Effector CD8-positive, alpha-beta T cell (primary cell): ENCODE data around the gene RAB29.
"Not testable (repeated sequence)": the region's sequence is repeated elsewhere in the genome, so short reads cannot be mapped to it uniquely, and the experiment has no call there.

ENCODE experiments used
- DNase-seq: peaks from one replicate; lab custom pipeline; 2025; lab: John Stamatoyannopoulos, UW
- total RNA-seq, 4 experiments: gene quantifications; one replicate each; lab custom pipeline; 2026; lab: John Stamatoyannopoulos, UW

Gene RAB29
- 74.0 to 136 (median 89.6) reads per million in 4 experiments for total RNA-seq

- DNase-seq: peak; percentile 78
Measured at GRCh38 chr1:205775015-205775716, at the start of gene RAB29. TSS of gene RAB29 (minus strand) at chr1:205775482. CDS start at chr1:205774956, 526 bp downstream.

GRCh38 chr1:205824180-205824579, 48.9 kb upstream of the RAB29 start:
- DNase-seq: no peak

GRCh38 chr1:205823260-205823659, 48.0 kb upstream of the RAB29 start:
- DNase-seq: not testable (repeated sequence)

- DNase-seq: no peak
Measured at GRCh38 chr1:205822397-205822796, 47.1 kb upstream of the RAB29 start.

- no peak for DNase-seq
Measured at GRCh38 chr1:205817988-205818387, 42.7 kb upstream of the RAB29 start.

GRCh38 chr1:205817364-205817763, 42.1 kb upstream of the RAB29 start:
- DNase-seq: no peak

GRCh38 chr1:205813755-205814058, 38.4 kb upstream of the RAB29 start:
- DNase-seq: no peak

GRCh38 chr1:205812878-205813754, 37.8 kb upstream of the RAB29 start, which contains the start of gene SLC41A1:
TSS of gene SLC41A1 (minus strand) at chr1:205813198. CDS start at chr1:205810441, 2,757 bp downstream.
- peak; percentile 90 for DNase-seq

GRCh38 chr1:205812271-205812877, 37.1 kb upstream of the RAB29 start:
- no peak for DNase-seq

- DNase-seq: no peak
Measured at GRCh38 chr1:205811660-205812059, 36.4 kb upstream of the RAB29 start.

- no peak for DNase-seq
Measured at GRCh38 chr1:205810448-205811157, 35.3 kb upstream of the RAB29 start.

- DNase-seq: no peak
Measured at GRCh38 chr1:205809942-205810345, 34.7 kb upstream of the RAB29 start.

- DNase-seq: no peak
Measured at GRCh38 chr1:205809469-205809868, 34.2 kb upstream of the RAB29 start.

- peak; percentile 11 for DNase-seq
Measured at GRCh38 chr1:205805082-205805711, 29.9 kb upstream of the RAB29 start.

- no peak for DNase-seq
Measured at GRCh38 chr1:205804605-205805004, 29.3 kb upstream of the RAB29 start.

GRCh38 chr1:205803986-205804385, 28.7 kb upstream of the RAB29 start:
- no peak for DNase-seq

- DNase-seq: no peak
Measured at GRCh38 chr1:205802060-205802459, 26.8 kb upstream of the RAB29 start.

- DNase-seq: no peak
Measured at GRCh38 chr1:205800981-205801703, 25.9 kb upstream of the RAB29 start.

GRCh38 chr1:205800427-205800826, 25.1 kb upstream of the RAB29 start:
- no peak for DNase-seq

- DNase-seq: no peak
Measured at GRCh38 chr1:205798577-205798976, 23.3 kb upstream of the RAB29 start.

GRCh38 chr1:205797168-205797567, 21.9 kb upstream of the RAB29 start:
- no peak for DNase-seq
